Thyroid gland (tissue), 4 donors: ENCODE data around the gene MYO1D. TPM values are rescaled to one million over a fixed set of nuclear protein-coding genes. Genes with fewer than 3 reads are reported as not detected.
"Not testable (repeated sequence)": the region's sequence is repeated elsewhere in the genome, so short reads cannot be mapped to it uniquely, and the experiment has no call there.

Source experiments
- DNase-seq, 2 donors: peaks; one replicate each; pipeline ENCODE4 v3.0.0-alpha.2; 2019
- H3K27ac ChIP-seq, 3 donors: fragments of 200-600 bp; sonication (generic); 1 replicate in 2 of 3; 2 replicates in 1 of 3; pipeline ENCODE4 v1.5.1; 2016 to 2019; ENCODE audit warnings: mild to moderate bottlenecking in 1 of 3, moderate library complexity in 1 of 3
- H3K27me3 ChIP-seq: fragments of 200-600 bp; sonication (generic); one replicate; pipeline ENCODE4 v1.5.1; 2019
- H3K36me3 ChIP-seq, 2 donors: fragments of 200-600 bp; sonication (generic); one replicate each; pipeline ENCODE4 v1.5.1; 2016 to 2019
- H3K4me1 ChIP-seq, 2 donors: fragments of 200-600 bp; sonication (generic); one replicate each; pipeline ENCODE4 v1.5.1; 2017 to 2019
- H3K4me3 ChIP-seq, 3 donors: fragments of 200-600 bp; sonication (generic); replicated peaks in 1 of 3; 1 replicate in 2 of 3; 2 replicates in 1 of 3; pipeline ENCODE4 v1.5.1; 2016; ENCODE audit warnings: mild to moderate bottlenecking in 1 of 3
- H3K9me3 ChIP-seq: fragments of 200-600 bp; sonication (generic); one replicate; pipeline ENCODE4 v1.5.1; 2017
- CTCF ChIP-seq, 6 experiments: fragments of 200-600 bp in 3 of 6; fragments of 450-650 bp in 3 of 6; sonication (generic) in 3 of 6; IDR thresholded peaks; one replicate each; pipeline ENCODE4 v1.5.1; 2016 to 2019; ENCODE audit warnings: antibody characterized with exemption in 6 of 6, mild to moderate bottlenecking in 2 of 6, inconsistent platforms in 1 of 6, moderate library complexity in 1 of 6
- POLR2A ChIP-seq, 2 donors: fragments of 450-650 bp; IDR thresholded peaks; one replicate each; pipeline ENCODE4 v1.6.1; 2017; ENCODE audit warnings: antibody characterized with exemption in 2 of 2, mild to moderate bottlenecking in 2 of 2, moderate library complexity in 1 of 2
- WGBS, 2 donors: methylation state at CpG; one replicate each; pipeline ENCODE4 v1.1.5; 2017; 5-methylcytosine and 5-hydroxymethylcytosine counted together
- intact Hi-C: fragments of 100-400 bp; cut with DNase I; formaldehyde crosslinking; loops from one replicate; pipeline ENCODE4 v1.15.1; 2023
- total RNA-seq, 4 donors: library from RNA; depleted of rRNA; stranded (reverse); fragments of >200 nt; gene quantifications; one replicate each; pipeline ENCODE4 v1.2.3, GENCODE V29; 2016

The MYO1D gene
- total RNA-seq, 4 donors from 2014 or later = 91.9 to 143 (median 97.8) TPM

- H3K4me3 ChIP-seq = no peak overlapping the region
- DNase-seq = no peak
- no peaks in the 10 kb centered on the region for H3K9me3 ChIP-seq
- no peaks in the 10 kb centered on the region for H3K27me3 ChIP-seq
- peaks cover 6 to 16% of the 10 kb centered on the region in 2 donors for H3K36me3 ChIP-seq
- H3K4me1 ChIP-seq = peaks cover 3 to 15% of the 10 kb centered on the region in 2 donors
- intact Hi-C loops = no loop called here
- 83 to 84% methylated on average over 1 of the region's 1 CpG for WGBS, 2 donors
- TF ChIP-seq POLR2A (IDR thresholded peaks at IDR 0.05) (no peak), CTCF (IDR thresholded peaks at IDR 0.05) (no peak)
- no peak overlapping the region for H3K27ac ChIP-seq
Measured at GRCh38 chr17:32656886-32657285, 220.0 kb downstream of the MYO1D start.

GRCh38 chr17:32654324-32654723, 222.6 kb downstream of the MYO1D start:
- Histone ChIP-seq H3K36me3 (peaks cover 20 to 31% of the 10 kb centered on the region in 2 donors), H3K9me3 (no peaks in the 10 kb centered on the region), H3K4me1 (peaks cover 3 to 12% of the 10 kb centered on the region in 2 donors), H3K27me3 (no peaks in the 10 kb centered on the region), H3K4me3 (no peak overlapping the region), H3K27ac (no peak overlapping the region)
- no peak for DNase-seq
- WGBS, 2 donors = 90 to 98% methylated on average over 3 of the region's 3 CpGs
- TF ChIP-seq CTCF (IDR thresholded peaks at IDR 0.05) = no peak
- TF ChIP-seq POLR2A (IDR thresholded peaks at IDR 0.05) = no peak
- intact Hi-C loops = no loop called here

- Histone ChIP-seq H3K27me3 (no peaks in the 10 kb centered on the region), H3K36me3 (peaks cover 20 to 31% of the 10 kb centered on the region in 2 donors), H3K4me3 (no peak overlapping the region), H3K27ac (no peak overlapping the region), H3K4me1 (no peaks in the 10 kb centered on the region), H3K9me3 (no peaks in the 10 kb centered on the region)
- 96% methylated on average over 2 of the region's 2 CpGs for WGBS, 2 donors
- DNase-seq = no peak
- intact Hi-C loops = no loop called here
- no peak for TF ChIP-seq POLR2A (IDR thresholded peaks at IDR 0.05)
- TF ChIP-seq CTCF (IDR thresholded peaks at IDR 0.05) = no peak
Measured at GRCh38 chr17:32651084-32651483, 225.8 kb downstream of the MYO1D start.

GRCh38 chr17:32648450-32648849, 228.5 kb downstream of the MYO1D start:
- no peaks in the 10 kb centered on the region for H3K4me1 ChIP-seq
- no peak for DNase-seq
- H3K27me3 ChIP-seq = no peaks in the 10 kb centered on the region
- 87 to 99% methylated on average over 2 of the region's 2 CpGs for WGBS, 2 donors
- no peak overlapping the region for H3K4me3 ChIP-seq
- intact Hi-C loops = no loop called here
- no peak overlapping the region for H3K27ac ChIP-seq
- H3K9me3 ChIP-seq = no peaks in the 10 kb centered on the region
- TF ChIP-seq CTCF (IDR thresholded peaks at IDR 0.05) = no peak
- no peak for TF ChIP-seq POLR2A (IDR thresholded peaks at IDR 0.05)
- peaks cover 15 to 20% of the 10 kb centered on the region in 2 donors for H3K36me3 ChIP-seq

- Histone ChIP-seq H3K27me3 (no peaks in the 10 kb centered on the region), H3K36me3 (peaks cover 15% of the 10 kb centered on the region in 2 donors), H3K4me3 (no peak overlapping the region), H3K4me1 (no peaks in the 10 kb centered on the region), H3K27ac (no peak overlapping the region), H3K9me3 (no peaks in the 10 kb centered on the region)
- DNase-seq = no peak
- TF ChIP-seq CTCF (IDR thresholded peaks at IDR 0.05) = no peak
- no peak for TF ChIP-seq POLR2A (IDR thresholded peaks at IDR 0.05)
- intact Hi-C loops = no loop called here
- 96% methylated on average over 2 of the region's 2 CpGs for WGBS, 2 donors
Measured at GRCh38 chr17:32646941-32647340, 230.0 kb downstream of the MYO1D start.

GRCh38 chr17:32641514-32641913, 235.4 kb downstream of the MYO1D start:
- DNase-seq, H3K9me3 ChIP-seq, H3K27ac ChIP-seq, intact Hi-C loops, H3K4me1 ChIP-seq, H3K4me3 ChIP-seq, H3K36me3 ChIP-seq, H3K27me3 ChIP-seq: not testable (repeated sequence)
- 95 to 97% methylated on average over 2 of the region's 2 CpGs for WGBS, 2 donors
